ENCODE data around the gene NME5. TPM values are rescaled to one million over a fixed set of nuclear protein-coding genes. Genes with fewer than 3 reads are reported as not detected.

The NME5 gene
- total and polyA plus RNA-seq, 2 of the 4 experiments (the other 2 are of a cell fraction) = 0.17 to 0.18 TPM

DNA sequence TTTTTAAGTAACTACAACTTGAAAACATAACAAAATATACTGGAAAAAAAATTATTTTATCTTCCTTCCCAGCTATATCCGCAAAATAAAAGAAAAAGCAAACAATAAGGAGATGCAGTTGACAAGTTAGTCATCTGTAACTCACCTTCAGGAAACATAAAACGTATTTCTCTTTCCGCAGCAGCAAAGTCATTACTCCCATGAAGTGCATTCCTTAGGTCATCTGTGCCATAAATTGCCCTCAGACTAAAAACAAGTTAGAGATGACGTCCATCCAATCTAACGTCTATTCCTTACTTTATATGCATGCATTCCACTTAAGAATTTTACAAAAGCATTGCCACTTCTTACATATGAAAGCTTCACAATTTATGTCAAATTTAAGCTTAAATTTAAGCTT, 10.9 kb downstream of the NME5 start:
- BruUV-seq (replicated peaks) = no TSS peak
- in situ Hi-C loops (cut with MboI; ENCODE audit: low sequenced_read_pairs) = loop anchor here (25.0 kb wide), 2 partner anchors 91 to 491 kb away; partner anchors contain the start of gene FAM13B
- DNase-seq (no peak), ATAC-seq (ENCODE audit: low read depth) (no peak)
- Histone ChIP-seq H3K36me3 (ENCODE audit: control insufficient read depth, insufficient read depth, low read length) (no peaks in the 10 kb centered on the region), H3K4me3 (ENCODE audit: insufficient read depth, low read depth, low read length) (no peak overlapping the region), H3K23ac (ENCODE audit: low read depth, low read length) (no peak overlapping the region), H3K79me1 (ENCODE audit: low read depth in 1 of 2, low read length in 2 of 2) (no peaks in the 10 kb centered on the region), H4K20me1 (ENCODE audit: insufficient read depth, low read length) (no peaks in the 10 kb centered on the region), H2BK20ac (ENCODE audit: low read depth, low read length) (no peak overlapping the region), H3K4me1 (ENCODE audit: control insufficient read depth, insufficient read depth, low read length) (no peaks in the 10 kb centered on the region), H2BK15ac (ENCODE audit: low read depth, low read length) (no peak overlapping the region), H4K8ac (ENCODE audit: low read depth in 2 of 2, low read length in 2 of 2) (no peak overlapping the region), H2AK5ac (ENCODE audit: low read depth, low read length) (no peak overlapping the region), H3K14ac (replicated peaks; ENCODE audit: low read depth, low read length) (no peak overlapping the region), H2BK5ac (ENCODE audit: low read depth, low read length, poor library complexity, severe bottlenecking) (no peak overlapping the region), H3K9me3 (ENCODE audit: control insufficient read depth, insufficient read depth, low read length) (no peaks in the 10 kb centered on the region), H3K9me1 (ENCODE audit: insufficient read depth, low read length) (no peaks in the 10 kb centered on the region), H4K5ac (ENCODE audit: low read depth, low read length) (no peak overlapping the region), H2BK120ac (ENCODE audit: low read depth, low read length) (no peak overlapping the region), H2AK9ac (replicated peaks; ENCODE audit: low read depth, low read length, poor library complexity) (no peak overlapping the region), H2AFZ (replicated peaks; ENCODE audit: low read length, poor library complexity) (no peak overlapping the region), H4K91ac (ENCODE audit: insufficient read depth, low read depth, low read length) (no peak overlapping the region), H3K4me2 (ENCODE audit: low read depth, low read length) (no peak overlapping the region), H3K9ac (ENCODE audit: low read depth, low read length) (no peak overlapping the region), H3K27me3 (ENCODE audit: control insufficient read depth, insufficient read depth, low read length) (no peaks in the 10 kb centered on the region; the same call in none of the 2 replicates), H3K4ac (ENCODE audit: low read depth, low read length) (no peak overlapping the region), H3K27ac (ENCODE audit: insufficient read depth, low read length) (no peak overlapping the region), H3K18ac (ENCODE audit: low read depth, low read length) (no peak overlapping the region), H3K56ac (ENCODE audit: extremely low read depth, insufficient read depth, low read length) (no peak overlapping the region)
- WGBS, 2 experiments (ENCODE audit: extremely low coverage in 2 of 2, insufficient read length in 1 of 2) = 18% methylated on average over 2 of the region's 5 CpGs; no CpG with 5 or more reads in 1 of the 2 experiments
- ChIA-PET CTCF (interaction anchor here (0.6 to 0.8 kb wide), 2 partner anchors 92 to 160 kb away, joined by 3 to 5 read pairs; no protein-coding TSS in a partner anchor), POLR2A (ENCODE audit: unreplicated experiment) (no interaction called here)
- TF ChIP-seq FOS (IDR thresholded peaks at IDR 0.05; ENCODE audit: low read depth, low read length) (no peak), MAZ (IDR thresholded peaks at IDR 0.05; ENCODE audit: borderline replicate concordance, low read depth, low read length) (no peak), CHD1 (IDR thresholded peaks at IDR 0.05; ENCODE audit: low read depth, low read length) (no peak), SMC3 (IDR thresholded peaks at IDR 0.05; ENCODE audit: low read depth, low read length) (no peak), RAD21 (IDR thresholded peaks at IDR 0.05; ENCODE audit: low read length) (no peak), RFX5 (IDR thresholded peaks at IDR 0.05; ENCODE audit: low read depth, low read length) (no peak), POLR2A (IDR thresholded peaks at IDR 0.05; ENCODE audit: low read depth, low read length) (no peak), BHLHE40 (IDR thresholded peaks at IDR 0.05; ENCODE audit: low read depth, low read length) (no peak), MXI1 (IDR thresholded peaks at IDR 0.05; ENCODE audit: borderline replicate concordance, low read depth, low read length) (no peak), CEBPB (IDR thresholded peaks at IDR 0.05; ENCODE audit: low read depth, low read length) (no peak), RCOR1 (IDR thresholded peaks at IDR 0.05; ENCODE audit: insufficient replicate concordance, low read length) (no peak), NFE2L2 (IDR thresholded peaks at IDR 0.05; ENCODE audit: low read depth, low read length) (no peak), MAFK (IDR thresholded peaks at IDR 0.05; ENCODE audit: low read depth, low read length) (no peak)
- TF ChIP-seq, protein P1, sequence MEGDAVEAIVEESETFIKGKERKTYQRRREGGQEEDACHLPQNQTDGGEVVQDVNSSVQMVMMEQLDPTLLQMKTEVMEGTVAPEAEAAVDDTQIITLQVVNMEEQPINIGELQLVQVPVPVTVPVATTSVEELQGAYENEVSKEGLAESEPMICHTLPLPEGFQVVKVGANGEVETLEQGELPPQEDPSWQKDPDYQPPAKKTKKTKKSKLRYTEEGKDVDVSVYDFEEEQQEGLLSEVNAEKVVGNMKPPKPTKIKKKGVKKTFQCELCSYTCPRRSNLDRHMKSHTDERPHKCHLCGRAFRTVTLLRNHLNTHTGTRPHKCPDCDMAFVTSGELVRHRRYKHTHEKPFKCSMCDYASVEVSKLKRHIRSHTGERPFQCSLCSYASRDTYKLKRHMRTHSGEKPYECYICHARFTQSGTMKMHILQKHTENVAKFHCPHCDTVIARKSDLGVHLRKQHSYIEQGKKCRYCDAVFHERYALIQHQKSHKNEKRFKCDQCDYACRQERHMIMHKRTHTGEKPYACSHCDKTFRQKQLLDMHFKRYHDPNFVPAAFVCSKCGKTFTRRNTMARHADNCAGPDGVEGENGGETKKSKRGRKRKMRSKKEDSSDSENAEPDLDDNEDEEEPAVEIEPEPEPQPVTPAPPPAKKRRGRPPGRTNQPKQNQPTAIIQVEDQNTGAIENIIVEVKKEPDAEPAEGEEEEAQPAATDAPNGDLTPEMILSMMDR (conservative IDR thresholded peaks at IDR 0.05; ENCODE audit: low read depth, low read length) = no peak
- TF ChIP-seq, protein P2, sequence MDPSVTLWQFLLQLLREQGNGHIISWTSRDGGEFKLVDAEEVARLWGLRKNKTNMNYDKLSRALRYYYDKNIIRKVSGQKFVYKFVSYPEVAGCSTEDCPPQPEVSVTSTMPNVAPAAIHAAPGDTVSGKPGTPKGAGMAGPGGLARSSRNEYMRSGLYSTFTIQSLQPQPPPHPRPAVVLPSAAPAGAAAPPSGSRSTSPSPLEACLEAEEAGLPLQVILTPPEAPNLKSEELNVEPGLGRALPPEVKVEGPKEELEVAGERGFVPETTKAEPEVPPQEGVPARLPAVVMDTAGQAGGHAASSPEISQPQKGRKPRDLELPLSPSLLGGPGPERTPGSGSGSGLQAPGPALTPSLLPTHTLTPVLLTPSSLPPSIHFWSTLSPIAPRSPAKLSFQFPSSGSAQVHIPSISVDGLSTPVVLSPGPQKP (IDR thresholded peaks at IDR 0.05; ENCODE audit: borderline replicate concordance, low read depth, low read length) = no peak
- TF ChIP-seq, protein P3, sequence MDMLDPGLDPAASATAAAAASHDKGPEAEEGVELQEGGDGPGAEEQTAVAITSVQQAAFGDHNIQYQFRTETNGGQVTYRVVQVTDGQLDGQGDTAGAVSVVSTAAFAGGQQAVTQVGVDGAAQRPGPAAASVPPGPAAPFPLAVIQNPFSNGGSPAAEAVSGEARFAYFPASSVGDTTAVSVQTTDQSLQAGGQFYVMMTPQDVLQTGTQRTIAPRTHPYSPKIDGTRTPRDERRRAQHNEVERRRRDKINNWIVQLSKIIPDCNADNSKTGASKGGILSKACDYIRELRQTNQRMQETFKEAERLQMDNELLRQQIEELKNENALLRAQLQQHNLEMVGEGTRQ (IDR thresholded peaks at IDR 0.05; ENCODE audit: low read depth, low read length) = no peak
- dilution Hi-C loops (cut with HindIII; ENCODE audit: low sequenced_read_pairs, unreplicated experiment) = no loop called here
- intact Hi-C loops (cut with micrococcal nuclease) = no loop called here
